Transverse colon (tissue), 4 donors: ENCODE results near the gene ACKR4.

ENCODE experiments used
- CTCF ChIP-seq, 5 experiments: fragments of 200-600 bp in 3 of 5; fragments of 450-650 bp in 2 of 5; sonication (generic) in 3 of 5; IDR thresholded peaks; 1 replicate in 2 of 5; 2 replicates in 3 of 5; pipeline ENCODE4 v1.5.1; 2016 to 2017; ENCODE audit warnings: antibody characterized with exemption in 5 of 5, inconsistent platforms in 3 of 5, mild to moderate bottlenecking in 2 of 5, moderate library complexity in 1 of 5
- POLR2A ChIP-seq: fragments of 450-650 bp; IDR thresholded peaks from one replicate; pipeline ENCODE4 v1.6.1; 2016; ENCODE audit warnings: antibody characterized with exemption, mild to moderate bottlenecking, moderate library complexity
- POLR2AphosphoS5 ChIP-seq, 3 donors: sonication (generic); formaldehyde crosslinking; IDR thresholded peaks; one replicate each; pipeline ENCODE4 v1.6.1; 2016; ENCODE audit warnings: antibody characterized with exemption in 3 of 3

- TF ChIP-seq POLR2A (no peak), CTCF (IDR thresholded peaks at IDR 0.05) (no peak), POLR2AphosphoS5 (IDR thresholded peaks at IDR 0.05) (no peak)
Observed at GRCh38 chr3:132635052-132635451, 38.0 kb downstream of the ACKR4 start.
